Glomerular endothelial cell (primary cell): Measurements from ENCODE around the gene EIF4G3. TPM values are rescaled to one million over a fixed set of nuclear protein-coding genes. Genes with fewer than 3 reads are reported as not detected.

Experiments
- DNase-seq: peaks from one replicate; pipeline ENCODE4 v3.0.0-alpha.2; 2011; ENCODE audit warnings: low read depth, low spot score; ENCODE audit errors: extremely low read depth
- total RNA-seq: library from RNA; depleted of rRNA; stranded (reverse); fragments of >200 nt; gene quantifications from 2 replicates; pipeline ENCODE4 v1.2.3, GENCODE V29; 2015

The EIF4G3 gene
- total RNA-seq, 1 donor from 2014 or later = 62.9 TPM

DNA sequence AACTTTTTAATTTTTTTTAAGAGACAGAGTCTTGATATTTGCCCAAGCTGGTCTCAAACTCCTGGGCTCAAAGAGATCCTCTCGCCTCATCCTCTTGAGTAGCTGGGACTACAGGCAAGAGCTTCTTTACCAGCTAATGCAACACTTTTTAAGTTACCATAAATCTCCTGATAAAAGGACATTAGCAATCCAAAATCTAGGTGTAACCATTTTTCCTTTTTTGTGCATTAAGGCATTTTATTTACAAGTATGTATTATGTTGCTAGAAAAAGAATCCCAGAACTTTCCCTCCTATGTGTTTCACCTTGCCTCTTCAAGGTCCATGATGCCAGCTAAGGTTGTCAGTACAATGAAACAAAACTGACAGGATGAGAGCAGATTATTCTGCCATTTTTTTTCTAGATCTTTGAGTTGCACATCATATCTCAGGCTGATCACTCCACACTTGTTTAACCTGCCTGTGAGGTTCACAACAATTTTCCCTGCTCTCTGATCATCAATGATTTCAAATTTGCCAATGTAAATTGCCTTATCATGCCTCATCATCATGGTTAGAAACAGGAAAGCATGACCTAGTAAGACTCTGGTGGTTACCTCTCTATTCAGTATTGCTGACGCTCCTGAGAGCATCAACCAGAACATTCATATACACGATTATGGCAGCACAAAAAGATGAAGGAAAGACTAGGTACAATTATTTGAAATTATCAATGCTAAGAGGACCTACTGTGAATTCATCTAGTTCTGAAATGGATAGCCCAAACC lies 173.2 kb downstream of the EIF4G3 start:
- no peak for DNase-seq

- no peak for DNase-seq
Measured at GRCh38 chr1:21001042-21001441, 175.7 kb downstream of the EIF4G3 start.

GRCh38 chr1:21000245-21000594 lies 176.5 kb downstream of the EIF4G3 start:
- DNase-seq = no peak

- DNase-seq = no peak
Measured at GRCh38 chr1:20999525-21000244, 177.0 kb downstream of the EIF4G3 start.

DNA sequence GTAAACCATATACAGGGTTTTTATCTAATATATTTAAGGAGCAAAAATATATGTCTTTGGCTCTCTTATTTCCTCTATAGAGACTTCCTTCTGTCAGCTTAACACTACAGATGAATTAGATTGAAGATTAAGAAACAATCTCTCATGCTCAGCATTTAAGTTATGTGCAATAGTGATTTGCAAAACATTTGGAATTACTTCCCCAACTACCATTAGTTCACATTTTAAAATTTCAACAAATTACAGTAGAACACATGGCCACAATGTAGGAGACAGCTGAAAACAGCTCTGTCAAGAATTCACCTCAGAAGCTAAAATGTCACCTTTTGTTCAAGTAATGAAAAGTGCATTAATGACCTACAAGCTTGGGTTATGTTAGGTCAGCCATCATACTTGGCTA lies 177.9 kb downstream of the EIF4G3 start:
- DNase-seq = no peak

- DNase-seq = no peak
Measured at GRCh38 chr1:20997602-20998224, 179.0 kb downstream of the EIF4G3 start.

GRCh38 chr1:20996554-20996953 lies 180.1 kb downstream of the EIF4G3 start:
- DNase-seq = no peak

DNA sequence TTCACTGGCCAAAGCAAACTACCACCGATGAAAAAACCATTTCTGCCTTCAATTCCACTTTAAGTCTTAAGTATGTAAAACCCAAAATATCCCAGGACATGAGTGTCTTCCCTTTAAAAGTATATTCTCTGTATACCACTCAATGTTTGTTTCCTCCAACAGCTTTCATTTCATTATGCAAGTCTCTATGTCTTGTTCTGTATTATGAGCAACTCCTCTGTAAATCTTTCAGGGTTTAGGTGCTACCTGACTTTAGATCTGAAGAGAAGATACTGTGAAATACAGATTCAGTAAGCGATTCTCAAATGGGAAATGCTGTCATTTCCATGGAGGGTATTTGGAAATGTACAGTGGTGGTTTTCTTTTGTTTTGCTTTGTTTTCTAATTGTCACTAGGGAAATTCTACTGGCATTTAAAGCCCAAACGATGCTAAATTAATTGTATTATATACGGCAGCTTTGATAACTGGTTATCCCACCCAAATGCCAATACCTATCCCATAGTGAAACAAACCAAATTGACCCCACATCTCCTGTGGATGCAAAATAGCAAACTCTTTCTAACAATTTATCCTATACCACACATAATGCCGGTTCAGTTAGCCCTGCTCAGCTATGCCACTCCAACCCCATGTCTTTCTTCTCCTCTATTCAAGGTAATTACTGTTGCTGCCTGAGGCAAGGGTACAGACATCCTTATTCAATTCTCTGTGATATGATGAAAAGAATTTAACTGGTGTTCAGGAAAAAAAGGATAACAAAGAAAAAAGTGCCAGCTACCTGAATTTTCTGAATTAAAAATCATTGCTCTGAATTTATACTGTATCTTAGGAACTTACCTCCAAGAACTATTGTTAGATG lies 182.8 kb downstream of the EIF4G3 start:
- DNase-seq = no peak

- no peak for DNase-seq
Measured at GRCh38 chr1:20992322-20993056, 184.2 kb downstream of the EIF4G3 start.

- DNase-seq = no peak
Measured at GRCh38 chr1:20988943-20989342, 187.8 kb downstream of the EIF4G3 start.

DNA sequence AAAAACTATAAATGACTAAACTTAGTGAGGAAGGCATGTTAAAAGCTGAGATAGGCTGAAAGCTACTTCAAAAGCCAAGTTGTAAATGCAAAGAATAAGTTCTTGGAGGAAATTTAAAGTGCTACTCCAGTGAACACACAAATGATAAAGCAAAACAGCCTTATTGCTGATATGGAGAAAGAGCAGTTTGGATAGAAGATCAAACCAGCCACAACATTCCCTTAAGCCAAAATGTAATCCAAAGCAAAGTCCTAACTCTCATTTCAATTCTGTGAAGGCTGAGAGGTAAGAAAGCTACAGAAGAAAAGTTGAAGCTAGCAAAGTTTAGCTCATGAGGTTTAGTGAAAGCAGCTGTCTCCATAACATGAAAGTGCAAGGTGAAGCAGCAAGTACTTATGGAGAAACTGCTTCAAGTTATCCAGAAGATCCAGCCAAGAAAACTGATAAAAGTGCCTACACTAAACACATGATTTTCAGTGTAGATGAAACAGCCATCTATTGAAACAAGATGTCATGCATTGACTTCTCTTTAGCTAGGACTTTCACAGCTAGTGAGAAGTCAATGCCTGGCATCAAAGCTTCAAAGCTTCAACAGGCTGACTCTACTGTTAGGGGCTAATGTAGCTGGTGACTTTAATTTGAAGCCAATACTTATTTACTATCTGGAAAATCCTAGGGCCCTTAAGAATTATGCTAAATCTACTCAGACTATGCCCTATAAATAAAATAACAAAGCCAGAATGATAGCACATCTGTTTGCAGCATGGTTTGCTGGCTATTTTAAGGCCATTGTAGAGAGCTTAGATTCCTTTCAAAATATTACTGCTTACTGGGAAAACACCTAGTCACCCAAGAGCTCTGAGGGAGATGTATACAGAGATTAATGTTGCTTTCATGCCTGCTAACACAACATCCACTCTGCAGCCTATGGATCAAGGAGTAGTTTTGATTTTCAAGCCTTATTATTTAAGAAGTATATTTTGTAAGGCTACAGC lies 188.6 kb downstream of the EIF4G3 start:
- no peak for DNase-seq

DNA sequence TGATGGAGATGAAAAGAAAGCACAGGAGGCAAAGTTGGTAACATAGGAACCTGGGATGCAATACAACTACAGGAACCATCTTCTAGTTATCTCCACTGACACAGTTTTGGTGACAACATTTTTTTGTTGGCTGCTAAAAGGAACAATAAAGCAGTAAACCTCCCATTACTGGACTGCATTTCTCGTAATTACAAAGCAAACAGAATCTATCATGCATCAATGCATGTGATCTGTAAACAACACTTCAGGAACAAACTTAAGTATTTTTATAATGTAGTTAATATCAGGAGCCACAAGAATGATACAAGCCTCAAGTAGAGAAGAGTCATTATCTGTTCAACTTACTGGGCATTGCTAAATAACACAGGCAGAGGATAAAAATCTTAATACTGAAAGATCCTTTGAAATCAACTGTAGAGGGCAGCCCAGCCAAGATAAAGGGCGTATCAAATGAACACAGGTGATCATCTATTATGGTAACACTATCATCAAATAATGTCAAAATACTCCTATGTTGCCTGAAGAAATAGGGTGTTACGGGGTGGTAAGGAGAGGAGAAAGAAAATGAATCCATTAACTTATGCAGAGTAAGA lies 193.3 kb downstream of the EIF4G3 start:
- no peak for DNase-seq

- no peak for DNase-seq
Measured at GRCh38 chr1:20982316-20982715, 194.4 kb downstream of the EIF4G3 start.

DNA sequence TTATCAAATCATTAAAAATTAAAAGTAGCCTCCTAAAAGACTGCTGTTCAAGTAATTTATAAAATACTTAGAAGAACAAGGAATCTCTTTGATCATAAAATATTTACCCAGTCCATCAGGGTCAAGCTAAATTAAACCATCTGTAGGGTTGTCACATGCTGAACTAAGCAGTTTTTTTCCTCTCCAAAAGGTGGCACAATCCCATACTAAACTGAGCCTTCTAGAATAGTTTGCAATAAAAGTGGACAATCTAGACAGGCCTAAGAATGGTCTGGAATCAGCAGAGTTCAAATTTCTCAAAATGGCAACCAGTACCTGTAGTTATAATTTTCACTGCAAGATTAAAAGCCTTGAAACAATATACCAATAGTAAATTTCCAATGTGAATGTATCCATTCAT lies 194.8 kb downstream of the EIF4G3 start:
- no peak for DNase-seq

DNA sequence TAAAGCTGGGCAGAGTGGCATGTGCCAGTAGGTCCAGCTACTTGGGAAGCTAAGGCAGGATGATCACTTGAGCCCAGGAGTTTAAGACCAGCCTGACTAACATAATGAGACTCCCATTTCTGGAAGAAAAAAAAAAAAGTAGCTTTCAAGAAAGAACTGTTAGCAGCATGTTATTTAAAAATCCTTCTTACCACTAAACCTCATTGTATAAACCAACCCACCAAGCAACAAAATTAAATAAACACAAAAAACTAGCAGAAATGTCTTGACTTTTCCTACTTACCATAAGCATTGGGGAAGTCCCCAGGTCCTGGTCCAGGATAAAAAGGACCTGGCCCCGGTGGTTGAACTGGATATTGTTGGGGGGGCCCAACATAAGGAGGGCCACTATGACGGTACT lies 196.6 kb downstream of the EIF4G3 start:
- DNase-seq = no peak

DNA sequence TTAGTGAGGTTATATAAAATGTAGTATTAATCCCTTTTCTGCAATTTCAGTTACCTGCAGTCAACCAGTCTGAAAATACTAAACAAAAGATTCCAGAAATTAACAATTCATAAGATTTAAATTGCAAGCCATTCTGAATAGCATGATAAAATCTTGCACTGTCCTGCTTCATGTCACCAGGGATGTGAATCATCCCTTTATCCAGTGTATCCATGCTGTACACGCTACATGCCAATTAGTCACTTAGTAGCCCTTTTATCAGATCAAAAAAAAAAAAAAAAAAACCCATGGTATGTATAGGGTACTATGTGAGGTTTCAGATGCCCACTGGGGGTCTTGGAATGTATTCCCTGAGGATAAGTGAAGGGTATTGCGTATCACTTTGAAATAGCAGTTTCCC lies 198.3 kb downstream of the EIF4G3 start:
- DNase-seq = no peak

DNA sequence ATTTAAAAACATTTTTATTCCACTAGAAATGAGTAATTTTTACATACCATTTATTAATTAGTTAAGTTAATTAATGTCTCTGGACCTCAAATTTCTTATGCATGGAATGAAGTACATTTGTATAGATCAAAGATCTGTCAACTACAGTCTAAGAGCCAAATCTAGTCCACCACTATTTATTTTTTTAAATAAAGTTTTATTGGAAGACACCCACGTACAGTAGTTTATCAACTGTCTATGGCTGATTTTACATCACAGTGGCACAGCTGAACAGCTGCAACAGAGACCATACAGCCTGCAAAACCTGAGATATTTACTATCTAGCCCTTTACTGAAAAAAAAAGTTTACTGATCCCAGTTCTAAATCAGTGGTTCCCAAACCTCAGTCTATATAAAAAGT lies 201.0 kb downstream of the EIF4G3 start:
- DNase-seq = no peak

DNA sequence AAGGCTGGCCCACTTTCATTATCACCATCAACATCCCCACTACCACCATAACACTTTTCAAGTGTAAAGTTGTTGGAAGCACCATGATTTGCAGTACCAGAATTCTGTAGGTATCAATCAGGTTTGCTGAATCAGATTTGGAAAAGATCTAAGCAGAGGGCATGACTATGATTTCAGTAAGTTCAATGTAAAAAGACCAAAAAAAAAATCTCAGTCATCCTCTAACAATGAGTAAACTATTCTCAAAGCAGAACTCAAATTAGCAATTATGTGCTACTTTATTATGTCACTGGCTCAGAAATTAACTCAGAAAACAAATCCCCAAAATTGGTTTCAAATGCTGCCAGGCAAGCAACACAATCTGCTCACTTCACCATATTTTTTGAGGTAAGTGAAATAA lies 201.7 kb downstream of the EIF4G3 start:
- DNase-seq = no peak

DNA sequence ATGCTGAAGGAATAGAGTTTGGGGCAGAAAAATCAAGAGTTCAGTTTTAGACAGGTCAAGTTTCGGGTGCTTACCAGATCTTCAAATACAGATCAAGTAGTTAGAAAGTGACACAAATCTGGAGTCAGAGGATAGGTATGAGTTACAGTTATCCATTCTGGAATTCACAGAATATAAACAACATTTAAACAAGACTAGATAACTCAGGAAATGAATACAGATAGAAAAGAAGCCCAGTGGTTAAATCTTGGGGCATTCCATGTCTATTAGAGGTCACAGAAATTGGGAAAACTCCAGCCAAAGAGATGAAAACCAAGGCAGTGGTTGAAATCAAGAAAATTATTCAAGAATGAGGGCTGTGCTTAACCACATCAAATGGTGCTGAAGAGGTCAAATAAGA lies 202.6 kb downstream of the EIF4G3 start:
- no peak for DNase-seq
